ENCODE results near the gene PRICKLE2.

- no peak for TF ChIP-seq RFX5 (IDR thresholded peaks at IDR 0.05)
- TF ChIP-seq PHF8 (IDR thresholded peaks at IDR 0.05; ENCODE audit: borderline replicate concordance, low read depth), result no peak
- no peak for TF ChIP-seq CTCF (IDR thresholded peaks at IDR 0.05)
- no peak for TF ChIP-seq HOXA7 (CRISPR knock-in tag; IDR thresholded peaks at IDR 0.05)
- no peak for TF ChIP-seq POLR2A (IDR thresholded peaks at IDR 0.05; ENCODE audit: low read length)
Measured at GRCh38 chr3:64093211-64093610, 132.1 kb downstream of the PRICKLE2 start.
